ENCODE measurements around the gene MED29. TPM values are rescaled to one million over a fixed set of nuclear protein-coding genes. Genes with fewer than 3 reads are reported as not detected.

Gene MED29
- total RNA-seq, 1 experiment from 2014 or later = 739 TPM

Small RNA genes lying within 50 kb of the gene (microRNA-seq; reads per million reads assigned to microRNA genes)
- gene MIR4530 (ENCODE audit: unreplicated experiment) = not detected

Other genes with a start within 250 kb of the MED29 start
- 0.46 TPM for gene NCCRP1, start 194.4 kb upstream of the MED29 start, total RNA-seq (2021; ENCODE audit: unreplicated experiment)
- 0.33 TPM for gene SYCN, start 187.1 kb upstream of the MED29 start, total RNA-seq (2021; ENCODE audit: unreplicated experiment)
- gene IFNL3, start 146.4 kb upstream of the MED29 start, total RNA-seq (2021; ENCODE audit: unreplicated experiment) = not detected
- gene IFNL4, start 142.5 kb upstream of the MED29 start, total RNA-seq (2021; ENCODE audit: unreplicated experiment) = not detected
- 0.33 TPM for gene IFNL2, start 123.0 kb upstream of the MED29 start, total RNA-seq (2021; ENCODE audit: unreplicated experiment)
- 0.57 TPM for gene IFNL1, start 95.0 kb upstream of the MED29 start, total RNA-seq (2021; ENCODE audit: unreplicated experiment)
- 15.2 TPM for gene LRFN1, start 70.5 kb upstream of the MED29 start, total RNA-seq (2021; ENCODE audit: unreplicated experiment)
- 3.7 TPM for gene GMFG, start 55.3 kb upstream of the MED29 start, total RNA-seq (2021; ENCODE audit: unreplicated experiment)
- gene SAMD4B, start 49.0 kb upstream of the MED29 start, total RNA-seq (2021; ENCODE audit: unreplicated experiment) = 1,339 TPM
- gene PAF1, start 272 bp upstream of the MED29 start, total RNA-seq (2021; ENCODE audit: unreplicated experiment) = 901 TPM
- 414 TPM for gene ZFP36, start 15.5 kb downstream of the MED29 start, total RNA-seq (2021; ENCODE audit: unreplicated experiment)
- 1,988 TPM for gene PLEKHG2, start 21.3 kb downstream of the MED29 start, total RNA-seq (2021; ENCODE audit: unreplicated experiment)
- 27,832 TPM for gene RPS16, start 44.6 kb downstream of the MED29 start, total RNA-seq (2021; ENCODE audit: unreplicated experiment)
- gene SUPT5H, start 54.2 kb downstream of the MED29 start, total RNA-seq (2021; ENCODE audit: unreplicated experiment) = 1,614 TPM
- 1,837 TPM for gene TIMM50, start 89.5 kb downstream of the MED29 start, total RNA-seq (2021; ENCODE audit: unreplicated experiment)
- 76.9 TPM for gene DLL3, start 107.6 kb downstream of the MED29 start, total RNA-seq (2021; ENCODE audit: unreplicated experiment)
- gene SELENOV, start 123.8 kb downstream of the MED29 start, total RNA-seq (2021; ENCODE audit: unreplicated experiment) = 0.80 TPM
- gene EID2B, start 141.5 kb downstream of the MED29 start, total RNA-seq (2021; ENCODE audit: unreplicated experiment) = 37.7 TPM
- gene EID2, start 148.8 kb downstream of the MED29 start, total RNA-seq (2021; ENCODE audit: unreplicated experiment) = 163 TPM
- gene LGALS13, start 211.1 kb downstream of the MED29 start, total RNA-seq (2021; ENCODE audit: unreplicated experiment) = not detected